SU-DHL-6 (cell line): ENCODE measurements around the gene ZMAT2.

Experiments used
- H2AFZ ChIP-seq: fragments of 200-600 bp; sonication (generic); 2 replicates; pipeline ENCODE4 v1.6.1; 2014; ENCODE audit warnings: low read depth, mild to moderate bottlenecking, moderate library complexity, mixed read lengths, antibody characterized with exemption, low read length; ENCODE audit not compliant: severe bottlenecking
- H3F3A ChIP-seq: fragments of 200-600 bp; shearing (Covaris generic); 2 replicates; pipeline ENCODE4 v1.6.0; 2016; ENCODE audit warnings: antibody characterized with exemption, mild to moderate bottlenecking; ENCODE audit not compliant: insufficient read depth
- H3K27ac ChIP-seq: fragments of 200-600 bp; sonication (generic); 2 replicates; pipeline ENCODE4 v1.5.1; 2016; ENCODE audit warnings: low read depth, mild to moderate bottlenecking, low read length, moderate library complexity, mixed read lengths
- H3K27me3 ChIP-seq: fragments of 200-600 bp; sonication (generic), shearing (Covaris generic); 2 replicates; pipeline ENCODE4 v1.6.0; 2014; ENCODE audit warnings: mild to moderate bottlenecking, low read length
- H3K36me3 ChIP-seq: fragments of 200-600 bp; sonication (generic); 2 replicates; pipeline ENCODE4 v1.6.1; 2014; ENCODE audit warnings: mild to moderate bottlenecking, low read length, mixed read lengths
- H3K4me2 ChIP-seq: fragments of 300-600, 200-600 bp; shearing (Covaris generic), sonication (generic); 2 replicates; pipeline ENCODE4 v1.6.0; 2014; ENCODE audit warnings: low read length, low read depth, mild to moderate bottlenecking; ENCODE audit not compliant: poor library complexity, severe bottlenecking
- H3K4me3 ChIP-seq: fragments of 200-600 bp; sonication (generic); 2 replicates; pipeline ENCODE4 v1.5.1; 2014; ENCODE audit warnings: antibody characterized with exemption, low read length, mild to moderate bottlenecking, mixed read lengths; ENCODE audit not compliant: insufficient read depth, poor library complexity, severe bottlenecking
- H3K79me2 ChIP-seq: fragments of 200-600 bp; sonication (generic); 2 replicates; pipeline ENCODE4 v1.6.1; 2014; ENCODE audit warnings: mild to moderate bottlenecking, low read length, moderate library complexity; ENCODE audit not compliant: insufficient read depth
- H3K9ac ChIP-seq: fragments of 200-600 bp; sonication (generic); 2 replicates; pipeline ENCODE4 v1.7.0; 2014; ENCODE audit warnings: mild to moderate bottlenecking, low read length
- H3K9me2 ChIP-seq: fragments of 200-600 bp; sonication (generic); replicated peaks from 2 replicates; pipeline ENCODE4 v1.6.1; 2014; ENCODE audit warnings: low read length; ENCODE audit not compliant: insufficient read depth
- H3K9me3 ChIP-seq: fragments of 200-600 bp; sonication (generic); 2 replicates; pipeline ENCODE4 v1.6.1; 2014; ENCODE audit warnings: low read length, mixed read lengths; ENCODE audit not compliant: insufficient read depth
- H4K20me1 ChIP-seq: fragments of 200-600 bp; sonication (generic); 2 replicates; pipeline ENCODE4 v1.6.1; 2014; ENCODE audit warnings: low read depth, mild to moderate bottlenecking, antibody characterized with exemption, low read length, moderate library complexity, mixed read lengths
- CTCF ChIP-seq: fragments of 200-600 bp; sonication (generic); IDR thresholded peaks from one replicate; pipeline ENCODE4 v1.5.1; 2017; ENCODE audit warnings: antibody characterized with exemption, mild to moderate bottlenecking, low read length, moderate library complexity; ENCODE audit not compliant: insufficient read depth, poor library complexity, severe bottlenecking
- EZH2phosphoT487 ChIP-seq: fragments of 200-600 bp; sonication (generic), shearing (Covaris generic); conservative IDR thresholded peaks from 2 replicates; pipeline ENCODE4 v1.6.1; 2018; ENCODE audit warnings: mild to moderate bottlenecking, antibody characterized with exemption, low read length, moderate library complexity, mixed read lengths

ZMAT2 gene

GRCh38 chr5:140725799-140726471 is 25.7 kb downstream of the ZMAT2 start:
- Histone ChIP-seq H2AFZ (no peak overlapping the region), H3K36me3 (no peaks in the 10 kb centered on the region), H3K4me3 (no peak overlapping the region), H3K9me2 (no peaks in the 10 kb centered on the region), H3K27ac (no peak overlapping the region), H3F3A (no peaks in the 10 kb centered on the region), H4K20me1 (no peaks in the 10 kb centered on the region), H3K27me3 (no peaks in the 10 kb centered on the region), H3K79me2 (no peaks in the 10 kb centered on the region), H3K9me3 (no peaks in the 10 kb centered on the region), H3K9ac (no peak overlapping the region), H3K4me2 (no peak overlapping the region)
- no peak for TF ChIP-seq EZH2phosphoT487

GRCh38 chr5:140733098-140733497 is 32.9 kb downstream of the ZMAT2 start:
- H3K27ac ChIP-seq = no peak overlapping the region
- H3F3A ChIP-seq = no peaks in the 10 kb centered on the region
- H3K9ac ChIP-seq = no peak overlapping the region
- H3K36me3 ChIP-seq = no peaks in the 10 kb centered on the region
- H3K79me2 ChIP-seq = no peaks in the 10 kb centered on the region
- no peak overlapping the region for H2AFZ ChIP-seq
- no peak for TF ChIP-seq CTCF
- TF ChIP-seq EZH2phosphoT487 = no peak
- no peaks in the 10 kb centered on the region for H3K9me3 ChIP-seq
- H3K4me2 ChIP-seq = no peak overlapping the region
- no peaks in the 10 kb centered on the region for H3K27me3 ChIP-seq
- no peaks in the 10 kb centered on the region for H4K20me1 ChIP-seq
- H3K9me2 ChIP-seq = no peaks in the 10 kb centered on the region
- H3K4me3 ChIP-seq = no peak overlapping the region

GRCh38 chr5:140734354-140734753 is 34.1 kb downstream of the ZMAT2 start:
- H3K9ac ChIP-seq = no peak overlapping the region
- H3K4me2 ChIP-seq = no peak overlapping the region
- no peaks in the 10 kb centered on the region for H3K36me3 ChIP-seq
- no peaks in the 10 kb centered on the region for H3K27me3 ChIP-seq
- no peak overlapping the region for H2AFZ ChIP-seq
- no peak overlapping the region for H3K4me3 ChIP-seq
- TF ChIP-seq EZH2phosphoT487 (no peak), CTCF (no peak)
- no peaks in the 10 kb centered on the region for H3K9me2 ChIP-seq
- no peaks in the 10 kb centered on the region for H4K20me1 ChIP-seq
- no peak overlapping the region for H3K27ac ChIP-seq
- no peaks in the 10 kb centered on the region for H3K79me2 ChIP-seq
- no peaks in the 10 kb centered on the region for H3F3A ChIP-seq
- no peaks in the 10 kb centered on the region for H3K9me3 ChIP-seq

- H3K27me3 ChIP-seq = no peaks in the 10 kb centered on the region
- no peak overlapping the region for H3K9ac ChIP-seq
- H3K36me3 ChIP-seq = no peaks in the 10 kb centered on the region
- H3F3A ChIP-seq = no peaks in the 10 kb centered on the region
- no peaks in the 10 kb centered on the region for H3K9me3 ChIP-seq
- no peak overlapping the region for H3K4me2 ChIP-seq
- H3K79me2 ChIP-seq = no peaks in the 10 kb centered on the region
- H3K4me3 ChIP-seq = no peak overlapping the region
- no peak for TF ChIP-seq CTCF
- no peak for TF ChIP-seq EZH2phosphoT487
- no peaks in the 10 kb centered on the region for H4K20me1 ChIP-seq
- H2AFZ ChIP-seq = no peak overlapping the region
- no peaks in the 10 kb centered on the region for H3K9me2 ChIP-seq
- no peak overlapping the region for H3K27ac ChIP-seq
Observed at GRCh38 chr5:140737486-140737885, 37.2 kb downstream of the ZMAT2 start.
